A673 (cell line): ENCODE measurements around the gene ADAMTS6.

Experiments
- EZH2 ChIP-seq: fragments of 200-600 bp; sonication (generic); IDR thresholded peaks from 2 replicates; pipeline ENCODE4 v1.6.1; 2017; ENCODE audit warnings: borderline replicate concordance, low read depth, mild to moderate bottlenecking, mixed read lengths, antibody characterized with exemption, low read length; ENCODE audit not compliant: poor library complexity, severe bottlenecking
- TF ChIP-seq, protein P1 (sequence below): fragments of 300-800, 200-600 bp; sonication (generic); conservative IDR thresholded peaks from 2 replicates; pipeline ENCODE4 v1.5.1; 2017; ENCODE audit warnings: low read depth, mild to moderate bottlenecking, antibody characterized with exemption, low read length, moderate library complexity, mixed read lengths

DNA sequence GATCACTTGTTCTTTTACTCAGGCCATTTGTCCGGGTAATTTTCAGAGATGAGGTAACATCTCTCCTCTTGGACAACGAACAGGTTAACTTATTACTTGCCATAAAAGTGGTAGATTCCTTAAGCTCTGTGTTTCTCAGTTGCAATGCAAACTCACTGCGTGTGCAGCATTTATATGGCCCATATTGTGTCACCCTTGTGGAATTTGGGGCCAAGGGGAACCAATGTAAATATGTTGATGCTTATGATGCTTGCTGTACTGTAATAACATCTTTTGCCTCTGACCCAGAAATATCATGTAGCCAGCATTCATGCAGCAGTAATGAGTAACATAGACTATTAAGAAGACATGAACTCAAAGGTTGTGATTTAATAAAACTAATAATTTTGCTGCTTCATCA is 175.8 kb downstream of the ADAMTS6 start:
- TF ChIP-seq, protein P1, sequence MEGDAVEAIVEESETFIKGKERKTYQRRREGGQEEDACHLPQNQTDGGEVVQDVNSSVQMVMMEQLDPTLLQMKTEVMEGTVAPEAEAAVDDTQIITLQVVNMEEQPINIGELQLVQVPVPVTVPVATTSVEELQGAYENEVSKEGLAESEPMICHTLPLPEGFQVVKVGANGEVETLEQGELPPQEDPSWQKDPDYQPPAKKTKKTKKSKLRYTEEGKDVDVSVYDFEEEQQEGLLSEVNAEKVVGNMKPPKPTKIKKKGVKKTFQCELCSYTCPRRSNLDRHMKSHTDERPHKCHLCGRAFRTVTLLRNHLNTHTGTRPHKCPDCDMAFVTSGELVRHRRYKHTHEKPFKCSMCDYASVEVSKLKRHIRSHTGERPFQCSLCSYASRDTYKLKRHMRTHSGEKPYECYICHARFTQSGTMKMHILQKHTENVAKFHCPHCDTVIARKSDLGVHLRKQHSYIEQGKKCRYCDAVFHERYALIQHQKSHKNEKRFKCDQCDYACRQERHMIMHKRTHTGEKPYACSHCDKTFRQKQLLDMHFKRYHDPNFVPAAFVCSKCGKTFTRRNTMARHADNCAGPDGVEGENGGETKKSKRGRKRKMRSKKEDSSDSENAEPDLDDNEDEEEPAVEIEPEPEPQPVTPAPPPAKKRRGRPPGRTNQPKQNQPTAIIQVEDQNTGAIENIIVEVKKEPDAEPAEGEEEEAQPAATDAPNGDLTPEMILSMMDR: no peak
- TF ChIP-seq EZH2: no peak
